HEK293 (cell line): Measurements from ENCODE around the gene ARHGAP26.

ENCODE experiments used
- AEBP2 ChIP-seq: fragments of 450-650 bp; formaldehyde crosslinking; IDR thresholded peaks from 2 replicates; pipeline ENCODE4 v1.5.1; 2016; ENCODE audit warnings: missing biosample characterization, missing genetic modification characterization, borderline replicate concordance
- GLI4 ChIP-seq: fragments of 450-650 bp; formaldehyde crosslinking; IDR thresholded peaks from 2 replicates; pipeline ENCODE4 v1.5.1; 2016; ENCODE audit warnings: missing biosample characterization, missing genetic modification characterization
- HOXD13 ChIP-seq: sonication (generic); formaldehyde crosslinking; IDR thresholded peaks from 2 replicates; pipeline ENCODE4 v1.8.0; 2022; ENCODE audit warnings: missing genetic modification reagents, borderline replicate concordance
- MYNN ChIP-seq: fragments of 450-650 bp; formaldehyde crosslinking; IDR thresholded peaks from 2 replicates; pipeline ENCODE4 v1.5.1; 2016; ENCODE audit warnings: missing biosample characterization, missing genetic modification characterization, borderline replicate concordance
- SCRT2 ChIP-seq: fragments of 450-650 bp; formaldehyde crosslinking; IDR thresholded peaks from 2 replicates; pipeline ENCODE4 v1.5.1; 2016; ENCODE audit warnings: missing biosample characterization, missing genetic modification characterization
- SP2 ChIP-seq: fragments of 450-650 bp; formaldehyde crosslinking; IDR thresholded peaks from 2 replicates; pipeline ENCODE4 v1.5.1; 2016; ENCODE audit warnings: missing biosample characterization, missing genetic modification characterization
- ZBTB44 ChIP-seq: fragments of 450-650 bp; IDR thresholded peaks from 2 replicates; pipeline ENCODE4 v1.5.1; 2018; ENCODE audit warnings: missing biosample characterization, mild to moderate bottlenecking, missing genetic modification characterization
- ZBTB8A ChIP-seq: fragments of 450-650 bp; formaldehyde crosslinking; IDR thresholded peaks from 2 replicates; pipeline ENCODE4 v1.5.1; 2016; ENCODE audit warnings: missing biosample characterization, missing genetic modification characterization
- ZIC2 ChIP-seq: fragments of 450-650 bp; formaldehyde crosslinking; IDR thresholded peaks from 2 replicates; pipeline ENCODE4 v1.5.1; 2016; ENCODE audit warnings: missing biosample characterization, missing genetic modification characterization
- ZNF138 ChIP-seq: fragments of 450-650 bp; formaldehyde crosslinking; IDR thresholded peaks from 2 replicates; pipeline ENCODE4 v1.5.1; 2016; ENCODE audit warnings: missing biosample characterization, missing genetic modification characterization, borderline replicate concordance
- ZNF169 ChIP-seq: fragments of 450-650 bp; formaldehyde crosslinking; IDR thresholded peaks from 2 replicates; pipeline ENCODE4 v1.5.1; 2016; ENCODE audit warnings: missing biosample characterization, missing genetic modification characterization
- ZNF18 ChIP-seq: fragments of 450-650 bp; formaldehyde crosslinking; IDR thresholded peaks from 2 replicates; pipeline ENCODE4 v1.5.1; 2016; ENCODE audit warnings: missing biosample characterization, missing genetic modification characterization
- ZNF274 ChIP-seq, 2 experiments: fragments of 200-500 bp in 1 of 2; fragments of 450-650 bp in 1 of 2; sonication (Bioruptor generic) in 1 of 2; formaldehyde crosslinking in 1 of 2; IDR thresholded peaks; 2 replicates each; pipeline versions ENCODE4 v1.5.1 to v1.6.1; 2014 to 2016; ENCODE audit warnings: borderline replicate concordance in 1 of 2, inconsistent platforms in 1 of 2, low read length in 1 of 2, missing biosample characterization in 1 of 2, missing genetic modification characterization in 1 of 2
- ZNF341 ChIP-seq: fragments of 450-650 bp; formaldehyde crosslinking; IDR thresholded peaks from 2 replicates; pipeline ENCODE4; 2016; ENCODE audit warnings: low read depth, missing biosample characterization, missing genetic modification characterization
- ZNF37A ChIP-seq: fragments of 450-650 bp; IDR thresholded peaks from 2 replicates; pipeline ENCODE4 v1.5.1; 2018; ENCODE audit warnings: missing biosample characterization, missing genetic modification characterization
- ZNF514 ChIP-seq: fragments of 450-650 bp; formaldehyde crosslinking; IDR thresholded peaks from 2 replicates; pipeline ENCODE4 v1.5.1; 2016; ENCODE audit warnings: missing biosample characterization, missing genetic modification characterization
- ZNF558 ChIP-seq: fragments of 450-650 bp; formaldehyde crosslinking; IDR thresholded peaks from 2 replicates; pipeline ENCODE4 v1.5.1; 2016; ENCODE audit warnings: missing biosample characterization, missing genetic modification characterization
- ZNF571 ChIP-seq: fragments of 450-650 bp; formaldehyde crosslinking; IDR thresholded peaks from 2 replicates; pipeline ENCODE4 v1.5.0; 2017; ENCODE audit warnings: missing biosample characterization, missing genetic modification characterization
- ZNF600 ChIP-seq: fragments of 450-650 bp; formaldehyde crosslinking; IDR thresholded peaks from 2 replicates; pipeline ENCODE4 v1.5.1; 2016; ENCODE audit warnings: missing biosample characterization, missing genetic modification characterization
- ZNF707 ChIP-seq: fragments of 450-650 bp; formaldehyde crosslinking; IDR thresholded peaks from 2 replicates; pipeline ENCODE4 v1.5.1; 2016; ENCODE audit warnings: missing biosample characterization, missing genetic modification characterization
- ZNF747 ChIP-seq: fragments of 450-650 bp; formaldehyde crosslinking; IDR thresholded peaks from 2 replicates; pipeline ENCODE4 v1.5.1; 2016; ENCODE audit warnings: missing biosample characterization, missing genetic modification characterization
- ZNF768 ChIP-seq: fragments of 450-650 bp; formaldehyde crosslinking; IDR thresholded peaks from 2 replicates; pipeline ENCODE4 v1.5.1; 2018; ENCODE audit warnings: missing biosample characterization, mild to moderate bottlenecking, missing genetic modification characterization
- ZNF843 ChIP-seq: fragments of 450-650 bp; formaldehyde crosslinking; IDR thresholded peaks from 2 replicates; pipeline ENCODE4 v1.5.1; 2016; ENCODE audit warnings: missing biosample characterization, missing genetic modification characterization
- ZSCAN18 ChIP-seq: fragments of 450-650 bp; formaldehyde crosslinking; IDR thresholded peaks from 2 replicates; pipeline ENCODE4 v1.5.1; 2016; ENCODE audit warnings: missing biosample characterization, missing genetic modification characterization
- TF ChIP-seq, protein P1 (sequence below): fragments of 450-650 bp; formaldehyde crosslinking; IDR thresholded peaks from 2 replicates; pipeline ENCODE4 v1.5.1; 2017; ENCODE audit warnings: missing biosample characterization, missing genetic modification characterization

The ARHGAP26 gene

GRCh38 chr5:143086908-143087637 is 316.9 kb downstream of the ARHGAP26 start (continued):
- no peak for TF ChIP-seq ZNF37A
- no peak for TF ChIP-seq GLI4
- 0 out of 2 replicates have a peak, but pooled peaks have one; percentile 11 for TF ChIP-seq ZNF341 (tag by site-specific recombination)
- TF ChIP-seq ZNF707 (tag by site-specific recombination): no peak
- TF ChIP-seq SCRT2 (tag by site-specific recombination): peak; percentile 75
- TF ChIP-seq, protein P1, sequence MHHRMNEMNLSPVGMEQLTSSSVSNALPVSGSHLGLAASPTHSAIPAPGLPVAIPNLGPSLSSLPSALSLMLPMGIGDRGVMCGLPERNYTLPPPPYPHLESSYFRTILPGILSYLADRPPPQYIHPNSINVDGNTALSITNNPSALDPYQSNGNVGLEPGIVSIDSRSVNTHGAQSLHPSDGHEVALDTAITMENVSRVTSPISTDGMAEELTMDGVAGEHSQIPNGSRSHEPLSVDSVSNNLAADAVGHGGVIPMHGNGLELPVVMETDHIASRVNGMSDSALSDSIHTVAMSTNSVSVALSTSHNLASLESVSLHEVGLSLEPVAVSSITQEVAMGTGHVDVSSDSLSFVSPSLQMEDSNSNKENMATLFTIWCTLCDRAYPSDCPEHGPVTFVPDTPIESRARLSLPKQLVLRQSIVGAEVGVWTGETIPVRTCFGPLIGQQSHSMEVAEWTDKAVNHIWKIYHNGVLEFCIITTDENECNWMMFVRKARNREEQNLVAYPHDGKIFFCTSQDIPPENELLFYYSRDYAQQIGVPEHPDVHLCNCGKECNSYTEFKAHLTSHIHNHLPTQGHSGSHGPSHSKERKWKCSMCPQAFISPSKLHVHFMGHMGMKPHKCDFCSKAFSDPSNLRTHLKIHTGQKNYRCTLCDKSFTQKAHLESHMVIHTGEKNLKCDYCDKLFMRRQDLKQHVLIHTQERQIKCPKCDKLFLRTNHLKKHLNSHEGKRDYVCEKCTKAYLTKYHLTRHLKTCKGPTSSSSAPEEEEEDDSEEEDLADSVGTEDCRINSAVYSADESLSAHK (tag by site-specific recombination): peak; percentile 64; the same call in 1 of the 2 replicates
- TF ChIP-seq ZNF18 (tag by site-specific recombination): peak; percentile 82
- peak; percentile 82; the same call in 1 of the 2 replicates for TF ChIP-seq HOXD13 (CRISPR knock-in tag)
- no peak for TF ChIP-seq ZNF514
- TF ChIP-seq ZBTB8A (tag by site-specific recombination): peak; percentile 27; the same call in 1 of the 2 replicates
- no peak for TF ChIP-seq ZNF138
- no peak for TF ChIP-seq ZNF768 (tag by site-specific recombination)
- TF ChIP-seq MYNN: no peak
- TF ChIP-seq ZNF274 (IDR thresholded peaks at IDR 0.05; ENCODE audit: low read length): no peak
- TF ChIP-seq ZNF274 (tag by site-specific recombination; IDR thresholded peaks at IDR 0.05; ENCODE audit: borderline replicate concordance): no peak
- 0 out of 2 replicates have a peak, but pooled peaks have one; percentile 74 for TF ChIP-seq ZNF558 (tag by site-specific recombination)
- no peak for TF ChIP-seq ZNF571 (tag by site-specific recombination)
- peak; percentile 89 for TF ChIP-seq ZBTB44
- no peak for TF ChIP-seq ZNF747 (tag by site-specific recombination)
- no peak for TF ChIP-seq SP2 (tag by site-specific recombination)
- TF ChIP-seq ZNF600 (tag by site-specific recombination): peak; percentile 70
- TF ChIP-seq ZIC2 (tag by site-specific recombination): peak; percentile 70
- no peak for TF ChIP-seq AEBP2 (tag by site-specific recombination)
- peak; percentile 92 for TF ChIP-seq ZNF843 (tag by site-specific recombination)
- TF ChIP-seq ZSCAN18: no peak
- TF ChIP-seq ZNF169 (tag by site-specific recombination): no peak
